ENCODE data around the gene ARMC3. TPM values are rescaled to one million over a fixed set of nuclear protein-coding genes. Genes with fewer than 3 reads are reported as not detected.
"Not testable (repeated sequence)": the region's sequence is repeated elsewhere in the genome, so short reads cannot be mapped to it uniquely, and the experiment has no call there.

ARMC3 gene
- total and polyA plus RNA-seq, 8 donors, result 0.05 to 0.25 TPM; not detected in 6

GRCh38 chr10:22895252-22895651 lies 32.6 kb upstream of the ARMC3 start:
- ATAC-seq (no peak), FAIRE-seq (no peak), DNase-seq (no peak)
- TF ChIP-seq, protein P1, sequence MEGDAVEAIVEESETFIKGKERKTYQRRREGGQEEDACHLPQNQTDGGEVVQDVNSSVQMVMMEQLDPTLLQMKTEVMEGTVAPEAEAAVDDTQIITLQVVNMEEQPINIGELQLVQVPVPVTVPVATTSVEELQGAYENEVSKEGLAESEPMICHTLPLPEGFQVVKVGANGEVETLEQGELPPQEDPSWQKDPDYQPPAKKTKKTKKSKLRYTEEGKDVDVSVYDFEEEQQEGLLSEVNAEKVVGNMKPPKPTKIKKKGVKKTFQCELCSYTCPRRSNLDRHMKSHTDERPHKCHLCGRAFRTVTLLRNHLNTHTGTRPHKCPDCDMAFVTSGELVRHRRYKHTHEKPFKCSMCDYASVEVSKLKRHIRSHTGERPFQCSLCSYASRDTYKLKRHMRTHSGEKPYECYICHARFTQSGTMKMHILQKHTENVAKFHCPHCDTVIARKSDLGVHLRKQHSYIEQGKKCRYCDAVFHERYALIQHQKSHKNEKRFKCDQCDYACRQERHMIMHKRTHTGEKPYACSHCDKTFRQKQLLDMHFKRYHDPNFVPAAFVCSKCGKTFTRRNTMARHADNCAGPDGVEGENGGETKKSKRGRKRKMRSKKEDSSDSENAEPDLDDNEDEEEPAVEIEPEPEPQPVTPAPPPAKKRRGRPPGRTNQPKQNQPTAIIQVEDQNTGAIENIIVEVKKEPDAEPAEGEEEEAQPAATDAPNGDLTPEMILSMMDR (IDR thresholded peaks at IDR 0.05), result no peak
- 85 to 93% methylated on average over 1 of the region's 1 CpG for WGBS, 2 donors
- Histone ChIP-seq H3K36me3 (no peaks in the 10 kb centered on the region), H3K27ac (no peak overlapping the region), H3K9me3 (no peaks in the 10 kb centered on the region), H3K4me1 (no peaks in the 10 kb centered on the region), H3K27me3 (no peaks in the 10 kb centered on the region), H3K4me3 (no peak overlapping the region)
- intact Hi-C loops (cut with DNase I), result no loop called here

- WGBS, 2 donors, result 77 to 84% methylated on average over 4 of the region's 4 CpGs
- DNase-seq (no peak), FAIRE-seq (no peak), ATAC-seq (no peak)
- H3K4me1 ChIP-seq, result no peaks in the 10 kb centered on the region
- H3K27me3 ChIP-seq, result no peaks in the 10 kb centered on the region
- intact Hi-C loops (cut with DNase I), result no loop called here
- no peak overlapping the region for H3K27ac ChIP-seq
- H3K9me3 ChIP-seq, result no peaks in the 10 kb centered on the region
- no peaks in the 10 kb centered on the region for H3K36me3 ChIP-seq
- H3K4me3 ChIP-seq, result no peak overlapping the region
- TF ChIP-seq, protein P1 (IDR thresholded peaks at IDR 0.05), result no peak
Measured at GRCh38 chr10:22897371-22897770, 30.5 kb upstream of the ARMC3 start.

- no peak overlapping the region for H3K27ac ChIP-seq
- H3K36me3 ChIP-seq, result no peaks in the 10 kb centered on the region
- H3K9me3 ChIP-seq, result no peaks in the 10 kb centered on the region
- 76 to 87% methylated on average over 2 of the region's 2 CpGs for WGBS, 2 donors
- ATAC-seq (no peak), DNase-seq (no peak), FAIRE-seq (no peak)
- H3K27me3 ChIP-seq, result no peaks in the 10 kb centered on the region
- TF ChIP-seq, protein P1 (IDR thresholded peaks at IDR 0.05), result no peak
- intact Hi-C loops (cut with DNase I), result no loop called here
- H3K4me3 ChIP-seq, result no peak overlapping the region
- no peaks in the 10 kb centered on the region for H3K4me1 ChIP-seq
Measured at GRCh38 chr10:22899307-22899706, 28.5 kb upstream of the ARMC3 start.

- H3K4me3 ChIP-seq, result no peak overlapping the region
- FAIRE-seq (no peak), ATAC-seq (no peak), DNase-seq (no peak)
- intact Hi-C loops (cut with DNase I), result no loop called here
- H3K27me3 ChIP-seq, result no peaks in the 10 kb centered on the region
- no peaks in the 10 kb centered on the region for H3K9me3 ChIP-seq
- no peak overlapping the region for H3K27ac ChIP-seq
- H3K36me3 ChIP-seq, result no peaks in the 10 kb centered on the region
- TF ChIP-seq, protein P1 (IDR thresholded peaks at IDR 0.05), result no peak
- H3K4me1 ChIP-seq, result no peaks in the 10 kb centered on the region
- WGBS, 2 donors, result 66 to 76% methylated on average over 1 of the region's 1 CpG
Measured at GRCh38 chr10:22899775-22900174, 28.1 kb upstream of the ARMC3 start.

GRCh38 chr10:22900841-22901601 lies 26.8 kb upstream of the ARMC3 start:
- Histone ChIP-seq H3K9me3 (no peaks in the 10 kb centered on the region), H3K4me1 (no peaks in the 10 kb centered on the region), H3K36me3 (no peaks in the 10 kb centered on the region), H3K4me3 (no peak overlapping the region), H3K27ac (no peak overlapping the region), H3K27me3 (no peaks in the 10 kb centered on the region)
- 81 to 86% methylated on average over 4 of the region's 4 CpGs for WGBS, 2 donors
- FAIRE-seq (no peak), ATAC-seq (no peak), DNase-seq (no peak)
- TF ChIP-seq, protein P1 (IDR thresholded peaks at IDR 0.05), result no peak
- intact Hi-C loops (cut with DNase I), result no loop called here

GRCh38 chr10:22902147-22902546 lies 25.7 kb upstream of the ARMC3 start:
- H3K4me3 ChIP-seq; H3K4me1 ChIP-seq; H3K27me3 ChIP-seq; ATAC-seq; FAIRE-seq; DNase-seq; intact Hi-C loops (cut with DNase I); H3K9me3 ChIP-seq; H3K27ac ChIP-seq; H3K36me3 ChIP-seq: not testable (repeated sequence)
- 80 to 95% methylated on average over 3 of the region's 3 CpGs for WGBS, 2 donors
